Renal cortical epithelial cell (primary cell): ENCODE measurements around the gene ZER1. TPM values are rescaled to one million over a fixed set of nuclear protein-coding genes. Genes with fewer than 3 reads are reported as not detected.
"Not testable (repeated sequence)": the region's sequence is repeated elsewhere in the genome, so short reads cannot be mapped to it uniquely, and the experiment has no call there.

Experiments
- DNase-seq: peaks from one replicate; pipeline ENCODE4 v3.0.0-alpha.2; 2011; ENCODE audit warnings: low read depth
- total RNA-seq: library from RNA; depleted of rRNA; stranded (reverse); fragments of >200 nt; gene quantifications from 2 replicates; pipeline ENCODE4 v1.2.3, GENCODE V29; 2014

The ZER1 gene
- total RNA-seq, 1 donor from 2014 or later: 44.2 TPM

GRCh38 chr9:128787659-128788058 is 15.9 kb upstream of the ZER1 start:
- no peak for DNase-seq

- no peak for DNase-seq
Measured at GRCh38 chr9:128786681-128787601, 15.2 kb upstream of the ZER1 start, which contains the start of gene TBC1D13. TBC1D13 (plus strand) TSS chr9:128787253; CDS start chr9:128787354, 101 bp downstream.

- DNase-seq: no peak
Measured at GRCh38 chr9:128785427-128785826, 13.7 kb upstream of the ZER1 start.

- no peak for DNase-seq
Measured at GRCh38 chr9:128782669-128783068, 10.9 kb upstream of the ZER1 start.

- no peak for DNase-seq
Measured at GRCh38 chr9:128781187-128782070, 9.7 kb upstream of the ZER1 start.

GRCh38 chr9:128780093-128780492 is 8.4 kb upstream of the ZER1 start:
- DNase-seq: not testable (repeated sequence)

- no peak for DNase-seq
Measured at GRCh38 chr9:128774804-128775203, 3.1 kb upstream of the ZER1 start.

GRCh38 chr9:128773049-128773448 is 1.3 kb upstream of the ZER1 start:
- no peak for DNase-seq

GRCh38 chr9:128771094-128771721 is 519 bp downstream of the ZER1 start:
- no peak for DNase-seq

GRCh38 chr9:128770286-128771030 is 1.3 kb downstream of the ZER1 start:
- DNase-seq: no peak

GRCh38 chr9:128768606-128769005 is 3.1 kb downstream of the ZER1 start:
- DNase-seq: no peak

GRCh38 chr9:128765499-128765898 is 6.2 kb downstream of the ZER1 start:
- peak; percentile 49 for DNase-seq

GRCh38 chr9:128764361-128764760 is 7.4 kb downstream of the ZER1 start:
- DNase-seq: no peak

- DNase-seq: peak; percentile 46
Measured at GRCh38 chr9:128762671-128763449, 8.9 kb downstream of the ZER1 start.

- DNase-seq: no peak
Measured at GRCh38 chr9:128757602-128758001, 14.1 kb downstream of the ZER1 start.

GRCh38 chr9:128753627-128754026 is 18.1 kb downstream of the ZER1 start:
- no peak for DNase-seq

- no peak for DNase-seq
Measured at GRCh38 chr9:128750926-128751595, 20.7 kb downstream of the ZER1 start.

GRCh38 chr9:128747241-128747640 is 24.5 kb downstream of the ZER1 start:
- no peak for DNase-seq

GRCh38 chr9:128743421-128743820 is 28.3 kb downstream of the ZER1 start:
- no peak for DNase-seq

GRCh38 chr9:128742401-128742800 is 29.3 kb downstream of the ZER1 start:
- DNase-seq: no peak
